Neutrophil (primary cell): Measurements from ENCODE around the gene PYCARD.

Experiments used
- H3K27ac ChIP-seq: fragments of 200-600 bp; sonication (generic); 2 replicates; pipeline ENCODE4 v1.5.1; 2016; ENCODE audit warnings: mild to moderate bottlenecking, moderate library complexity
- H3K27me3 ChIP-seq: fragments of 200-600 bp; sonication (generic); 2 replicates; pipeline ENCODE4 v1.6.0; 2016; ENCODE audit warnings: mild to moderate bottlenecking
- H3K36me3 ChIP-seq: fragments of 200-600 bp; sonication (generic); 2 replicates; pipeline ENCODE4 v1.5.1; 2017
- H3K4me1 ChIP-seq, 2 experiments: fragments of 200-600 bp in 1 of 2; sonication (generic) in 1 of 2; 1 replicate in 1 of 2; 2 replicates in 1 of 2; pipeline versions ENCODE4 v1.5.1 to v1.6.1; 2013 to 2016; ENCODE audit warnings: low read depth in 1 of 2, low read length in 1 of 2, mild to moderate bottlenecking in 1 of 2, moderate library complexity in 1 of 2; ENCODE audit not compliant: control insufficient read depth in 1 of 2, insufficient read depth in 1 of 2
- H3K4me3 ChIP-seq, 2 experiments: fragments of 200-600 bp in 1 of 2; sonication (generic) in 1 of 2; 1 replicate in 1 of 2; 2 replicates in 1 of 2; pipeline ENCODE4 v1.5.1; 2013 to 2016; ENCODE audit warnings: low read depth in 1 of 2, low read length in 1 of 2, mild to moderate bottlenecking in 1 of 2, moderate library complexity in 1 of 2
- H3K9me3 ChIP-seq: fragments of 200-600 bp; sonication (generic); 2 replicates; pipeline ENCODE4 v1.5.1; 2016
- CTCF ChIP-seq: fragments of 200-600 bp; sonication (generic); IDR thresholded peaks from 2 replicates; pipeline ENCODE4 v1.5.1; 2016; ENCODE audit warnings: antibody characterized with exemption

PYCARD gene

GRCh38 chr16:31188450-31189411, 13.8 kb downstream of the PYCARD start:
- Histone ChIP-seq H3K27me3 (no peaks in the 10 kb centered on the region), H3K9me3 (no peaks in the 10 kb centered on the region), H3K36me3 (peaks cover 95% of the 10 kb centered on the region), H3K4me1 (peaks cover 20 to 22% of the 10 kb centered on the region in 2 experiments), H3K4me3 (no peak overlapping the region), H3K27ac (peak overlapping the region; percentile 4)
- no peak for TF ChIP-seq CTCF

GRCh38 chr16:31187808-31188189, 14.8 kb downstream of the PYCARD start:
- Histone ChIP-seq H3K36me3 (peaks cover 95% of the 10 kb centered on the region), H3K27me3 (no peaks in the 10 kb centered on the region), H3K4me1 (peaks cover 20 to 31% of the 10 kb centered on the region in 2 experiments), H3K27ac (no peak overlapping the region), H3K9me3 (no peaks in the 10 kb centered on the region), H3K4me3 (no peak overlapping the region)
- TF ChIP-seq CTCF = no peak

- Histone ChIP-seq H3K36me3 (peaks cover 95% of the 10 kb centered on the region), H3K9me3 (no peaks in the 10 kb centered on the region), H3K4me1 (peaks cover 26 to 37% of the 10 kb centered on the region in 2 experiments), H3K4me3 (no peak overlapping the region), H3K27me3 (no peaks in the 10 kb centered on the region), H3K27ac (peak overlapping the region; percentile 84)
- TF ChIP-seq CTCF = no peak
Observed at GRCh38 chr16:31186930-31187807, 15.4 kb downstream of the PYCARD start.

- Histone ChIP-seq H3K27ac (peak overlapping the region; percentile 84), H3K4me1 (peaks cover 36 to 47% of the 10 kb centered on the region in 2 experiments), H3K9me3 (no peaks in the 10 kb centered on the region), H3K4me3 (peak overlapping the region; percentile 38 to 42), H3K36me3 (peaks cover 87% of the 10 kb centered on the region), H3K27me3 (no peaks in the 10 kb centered on the region)
- no peak for TF ChIP-seq CTCF
Observed at GRCh38 chr16:31186176-31186575, 16.4 kb downstream of the PYCARD start.

- Histone ChIP-seq H3K36me3 (peaks cover 79% of the 10 kb centered on the region), H3K4me1 (peaks cover 41 to 51% of the 10 kb centered on the region in 2 experiments), H3K27ac (peak overlapping the region; percentile 84), H3K9me3 (no peaks in the 10 kb centered on the region), H3K27me3 (no peaks in the 10 kb centered on the region), H3K4me3 (peak overlapping the region in 1 of 2 experiments; percentile 38)
- TF ChIP-seq CTCF = no peak
Observed at GRCh38 chr16:31185339-31185738, 17.2 kb downstream of the PYCARD start.
